AG09309 (cell line): ENCODE measurements around the gene TMPRSS6.

Experiments
- DNase-seq: peaks from one replicate; pipeline ENCODE4 v3.0.0-alpha.2; 2010; ENCODE audit warnings: low read depth
- H3K4me3 ChIP-seq: 2 replicates; pipeline ENCODE4 v1.5.1; 2011; ENCODE audit warnings: mild to moderate bottlenecking, low read depth, low read length, moderate library complexity; ENCODE audit not compliant: control insufficient read depth
- CTCF ChIP-seq: IDR thresholded peaks from 2 replicates; pipeline ENCODE4 v1.5.1; 2011; ENCODE audit warnings: mild to moderate bottlenecking, low read depth, low read length, inconsistent platforms; ENCODE audit not compliant: insufficient read depth, control insufficient read depth; ENCODE audit errors: missing control alignments

Gene TMPRSS6

GRCh38 chr22:37049224-37049623 lies 60.3 kb downstream of the TMPRSS6 start:
- no peak for DNase-seq
- H3K4me3 ChIP-seq = no peak overlapping the region
- no peak for TF ChIP-seq CTCF

- no peak for TF ChIP-seq CTCF
- H3K4me3 ChIP-seq = no peak overlapping the region
- no peak for DNase-seq
Measured at GRCh38 chr22:37048133-37048532, 61.4 kb downstream of the TMPRSS6 start.

GRCh38 chr22:37047006-37047405 lies 62.5 kb downstream of the TMPRSS6 start:
- no peak for TF ChIP-seq CTCF
- H3K4me3 ChIP-seq = no peak overlapping the region
- no peak for DNase-seq

- H3K4me3 ChIP-seq = no peak overlapping the region
- no peak for TF ChIP-seq CTCF
- DNase-seq = no peak
Measured at GRCh38 chr22:37046589-37046988, 62.9 kb downstream of the TMPRSS6 start.

- no peak overlapping the region for H3K4me3 ChIP-seq
- DNase-seq = no peak
- peak; percentile 74 for TF ChIP-seq CTCF
Measured at GRCh38 chr22:37045958-37046357, 63.6 kb downstream of the TMPRSS6 start.

GRCh38 chr22:37044634-37045625 lies 64.6 kb downstream of the TMPRSS6 start:
- DNase-seq = no peak
- TF ChIP-seq CTCF = no peak

More at GRCh38 chr22:37044634-37045625, 64.6 kb downstream of the TMPRSS6 start:
- H3K4me3 ChIP-seq = no peak overlapping the region
